IPS-15b (cell line): ENCODE results near the gene PRSS22.

ENCODE experiments used
- H3K27me3 ChIP-seq: one replicate; pipeline ENCODE4 v1.6.1; 2013; ENCODE audit warnings: low read length; ENCODE audit not compliant: control insufficient read depth, insufficient read depth
- H3K36me3 ChIP-seq: one replicate; pipeline ENCODE4 v1.6.1; 2013; ENCODE audit warnings: low read length; ENCODE audit not compliant: control insufficient read depth, insufficient read depth
- H3K4me1 ChIP-seq: one replicate; pipeline ENCODE4 v1.6.1; 2013; ENCODE audit warnings: mild to moderate bottlenecking, low read length; ENCODE audit not compliant: control insufficient read depth, insufficient read depth
- H3K4me3 ChIP-seq: one replicate; pipeline ENCODE4 v1.5.1; 2013; ENCODE audit warnings: low read depth, low read length
- H3K9ac ChIP-seq: one replicate; pipeline ENCODE4 v1.6.1; 2013; ENCODE audit warnings: low read depth, mild to moderate bottlenecking, low read length
- H3K9me3 ChIP-seq: one replicate; pipeline ENCODE4 v1.6.1; 2013; ENCODE audit warnings: mild to moderate bottlenecking, low read length; ENCODE audit not compliant: control insufficient read depth, insufficient read depth

The PRSS22 gene

GRCh38 chr16:2856061-2856670 is 1.8 kb downstream of the PRSS22 start:
- Histone ChIP-seq H3K9ac (no peak overlapping the region), H3K36me3 (peaks cover 4% of the 10 kb centered on the region), H3K9me3 (peaks cover 5% of the 10 kb centered on the region), H3K4me1 (no peaks in the 10 kb centered on the region), H3K4me3 (no peak overlapping the region), H3K27me3 (peaks cover 2% of the 10 kb centered on the region)

- Histone ChIP-seq H3K9me3 (peaks cover 5% of the 10 kb centered on the region), H3K4me3 (no peak overlapping the region), H3K27me3 (peaks cover 2% of the 10 kb centered on the region), H3K9ac (no peak overlapping the region), H3K36me3 (peaks cover 4% of the 10 kb centered on the region), H3K4me1 (no peaks in the 10 kb centered on the region)
Measured at GRCh38 chr16:2855536-2855935, 2.4 kb downstream of the PRSS22 start.

GRCh38 chr16:2854700-2855309 is 3.2 kb downstream of the PRSS22 start:
- Histone ChIP-seq H3K4me3 (no peak overlapping the region), H3K9me3 (peaks cover 5% of the 10 kb centered on the region), H3K27me3 (peaks cover 2% of the 10 kb centered on the region), H3K36me3 (peaks cover 4% of the 10 kb centered on the region), H3K9ac (no peak overlapping the region), H3K4me1 (no peaks in the 10 kb centered on the region)

- Histone ChIP-seq H3K4me1 (no peaks in the 10 kb centered on the region), H3K36me3 (peaks cover 4% of the 10 kb centered on the region), H3K27me3 (peaks cover 9% of the 10 kb centered on the region), H3K9ac (no peak overlapping the region), H3K9me3 (peaks cover 5% of the 10 kb centered on the region), H3K4me3 (no peak overlapping the region)
Measured at GRCh38 chr16:2853531-2854073, 4.4 kb downstream of the PRSS22 start.

GRCh38 chr16:2852731-2853507 is 5.1 kb downstream of the PRSS22 start:
- Histone ChIP-seq H3K9ac (no peak overlapping the region), H3K36me3 (peaks cover 4% of the 10 kb centered on the region), H3K27me3 (peaks cover 9% of the 10 kb centered on the region), H3K9me3 (peaks cover 5% of the 10 kb centered on the region), H3K4me3 (no peak overlapping the region), H3K4me1 (no peaks in the 10 kb centered on the region)

GRCh38 chr16:2852003-2852730 is 5.8 kb downstream of the PRSS22 start:
- Histone ChIP-seq H3K9ac (no peak overlapping the region), H3K9me3 (peaks cover 5% of the 10 kb centered on the region), H3K4me3 (no peak overlapping the region), H3K27me3 (peaks cover 7% of the 10 kb centered on the region), H3K36me3 (peaks cover 4% of the 10 kb centered on the region), H3K4me1 (no peaks in the 10 kb centered on the region)

GRCh38 chr16:2848933-2849725 is 8.8 kb downstream of the PRSS22 start:
- H3K36me3 ChIP-seq: no peaks in the 10 kb centered on the region

GRCh38 chr16:2846511-2847310 is 11.3 kb downstream of the PRSS22 start:
- no peak overlapping the region for H3K4me3 ChIP-seq
- H3K27me3 ChIP-seq: peaks cover 21% of the 10 kb centered on the region
- no peak overlapping the region for H3K9ac ChIP-seq
- no peaks in the 10 kb centered on the region for H3K9me3 ChIP-seq
- H3K4me1 ChIP-seq: no peaks in the 10 kb centered on the region
- no peaks in the 10 kb centered on the region for H3K36me3 ChIP-seq

More at GRCh38 chr16:2848933-2849725, 8.8 kb downstream of the PRSS22 start:
- Histone ChIP-seq H3K9me3 (no peaks in the 10 kb centered on the region), H3K27me3 (peaks cover 16% of the 10 kb centered on the region), H3K4me3 (no peak overlapping the region), H3K4me1 (no peaks in the 10 kb centered on the region), H3K9ac (no peak overlapping the region)

- Histone ChIP-seq H3K4me3 (no peak overlapping the region), H3K36me3 (no peaks in the 10 kb centered on the region), H3K27me3 (peaks cover 21% of the 10 kb centered on the region), H3K9me3 (no peaks in the 10 kb centered on the region), H3K4me1 (no peaks in the 10 kb centered on the region), H3K9ac (no peak overlapping the region)
Measured at GRCh38 chr16:2845116-2845515, 12.9 kb downstream of the PRSS22 start.

- no peak overlapping the region for H3K9ac ChIP-seq
- no peaks in the 10 kb centered on the region for H3K4me1 ChIP-seq
- H3K27me3 ChIP-seq: peaks cover 14% of the 10 kb centered on the region
- no peaks in the 10 kb centered on the region for H3K9me3 ChIP-seq
- no peaks in the 10 kb centered on the region for H3K36me3 ChIP-seq
- no peak overlapping the region for H3K4me3 ChIP-seq
Measured at GRCh38 chr16:2843526-2843925, 14.4 kb downstream of the PRSS22 start.
